Brain microvascular endothelial cell (primary cell): ENCODE results near the gene TMEM40.

ENCODE experiments used
- DNase-seq: peaks from one replicate; pipeline ENCODE4 v3.0.0-alpha.2; 2020
- H3K27ac ChIP-seq: fragments of 250-450 bp; sonication (Bioruptor Pico); 2 replicates; pipeline ENCODE4 v1.5.1; 2020; ENCODE audit warnings: mild to moderate bottlenecking, moderate library complexity
- H3K27me3 ChIP-seq: fragments of 250-450 bp; sonication (Bioruptor Pico); replicated peaks from 2 replicates; pipeline ENCODE4 v1.5.1; 2020; ENCODE audit warnings: mild to moderate bottlenecking
- H3K36me3 ChIP-seq: fragments of 250-450 bp; sonication (Bioruptor Pico); replicated peaks from 2 replicates; pipeline ENCODE4 v1.5.1; 2020; ENCODE audit warnings: mild to moderate bottlenecking
- H3K4me3 ChIP-seq: 2 replicates; pipeline ENCODE4 v1.5.1; 2011; ENCODE audit warnings: low read depth, mild to moderate bottlenecking, control low read depth, low read length, moderate library complexity
- in situ Hi-C: cut with HindIII; loops from 2 replicates; pipeline ENCODE4 v1.10.0; 2017; ENCODE audit warnings: low sequenced_read_pairs, low pct_ligation_motif_present
- TF ChIP-seq, protein P1 (sequence below): IDR thresholded peaks from 2 replicates; pipeline ENCODE4 v1.5.1; 2011; ENCODE audit warnings: low read depth, mild to moderate bottlenecking, moderate library complexity, low read length, control low read depth, inconsistent platforms; ENCODE audit errors: missing control alignments

TMEM40 gene

DNA sequence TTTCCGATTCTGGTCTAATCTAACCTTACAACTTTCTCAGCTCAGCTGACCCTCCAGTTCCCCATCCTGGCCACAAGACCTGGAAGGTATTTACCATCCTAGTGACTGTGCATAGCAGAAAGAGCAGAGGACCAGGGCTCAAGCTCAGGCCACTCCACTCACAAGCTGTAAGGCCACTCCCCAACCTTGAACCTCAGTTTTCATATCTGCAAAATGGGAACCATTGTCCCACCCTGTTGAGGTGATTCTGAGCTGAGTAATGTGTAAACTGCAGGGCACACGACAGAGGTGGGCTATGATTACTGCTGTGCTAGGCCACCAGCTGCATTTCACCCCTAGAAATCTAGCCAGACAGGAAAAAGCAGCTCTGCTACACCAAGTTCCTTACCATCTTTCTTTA, 21.7 kb downstream of the TMEM40 start:
- Histone ChIP-seq H3K4me3 (no peak overlapping the region), H3K27ac (no peak overlapping the region), H3K27me3 (no peaks in the 10 kb centered on the region), H3K36me3 (no peaks in the 10 kb centered on the region)
- in situ Hi-C loops, result no loop called here
- TF ChIP-seq, protein P1, sequence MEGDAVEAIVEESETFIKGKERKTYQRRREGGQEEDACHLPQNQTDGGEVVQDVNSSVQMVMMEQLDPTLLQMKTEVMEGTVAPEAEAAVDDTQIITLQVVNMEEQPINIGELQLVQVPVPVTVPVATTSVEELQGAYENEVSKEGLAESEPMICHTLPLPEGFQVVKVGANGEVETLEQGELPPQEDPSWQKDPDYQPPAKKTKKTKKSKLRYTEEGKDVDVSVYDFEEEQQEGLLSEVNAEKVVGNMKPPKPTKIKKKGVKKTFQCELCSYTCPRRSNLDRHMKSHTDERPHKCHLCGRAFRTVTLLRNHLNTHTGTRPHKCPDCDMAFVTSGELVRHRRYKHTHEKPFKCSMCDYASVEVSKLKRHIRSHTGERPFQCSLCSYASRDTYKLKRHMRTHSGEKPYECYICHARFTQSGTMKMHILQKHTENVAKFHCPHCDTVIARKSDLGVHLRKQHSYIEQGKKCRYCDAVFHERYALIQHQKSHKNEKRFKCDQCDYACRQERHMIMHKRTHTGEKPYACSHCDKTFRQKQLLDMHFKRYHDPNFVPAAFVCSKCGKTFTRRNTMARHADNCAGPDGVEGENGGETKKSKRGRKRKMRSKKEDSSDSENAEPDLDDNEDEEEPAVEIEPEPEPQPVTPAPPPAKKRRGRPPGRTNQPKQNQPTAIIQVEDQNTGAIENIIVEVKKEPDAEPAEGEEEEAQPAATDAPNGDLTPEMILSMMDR, result no peak
- no peak for DNase-seq

DNA sequence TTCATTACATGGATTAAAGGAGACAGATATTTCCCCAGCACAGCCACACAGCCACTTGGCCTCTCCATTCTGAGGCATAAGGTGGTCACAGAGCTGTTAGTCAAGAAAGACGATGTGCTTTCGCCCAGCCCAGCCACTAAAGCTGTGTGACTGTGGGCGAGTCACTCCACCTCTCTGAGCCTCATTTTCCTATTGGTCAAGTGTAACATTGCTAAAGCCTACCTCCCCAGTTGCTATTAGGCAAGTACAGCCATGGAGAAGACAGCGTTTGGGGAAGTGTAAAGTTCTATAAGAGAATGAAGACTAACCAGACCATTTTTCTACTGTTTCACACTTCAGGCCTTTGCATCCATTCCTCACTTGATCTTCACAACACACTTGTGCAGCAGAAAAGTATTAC, 24.1 kb downstream of the TMEM40 start:
- Histone ChIP-seq H3K36me3 (no peaks in the 10 kb centered on the region), H3K27ac (no peak overlapping the region), H3K27me3 (no peaks in the 10 kb centered on the region), H3K4me3 (no peak overlapping the region)
- in situ Hi-C loops, result no loop called here
- no peak for DNase-seq
- TF ChIP-seq, protein P1, result no peak

DNA sequence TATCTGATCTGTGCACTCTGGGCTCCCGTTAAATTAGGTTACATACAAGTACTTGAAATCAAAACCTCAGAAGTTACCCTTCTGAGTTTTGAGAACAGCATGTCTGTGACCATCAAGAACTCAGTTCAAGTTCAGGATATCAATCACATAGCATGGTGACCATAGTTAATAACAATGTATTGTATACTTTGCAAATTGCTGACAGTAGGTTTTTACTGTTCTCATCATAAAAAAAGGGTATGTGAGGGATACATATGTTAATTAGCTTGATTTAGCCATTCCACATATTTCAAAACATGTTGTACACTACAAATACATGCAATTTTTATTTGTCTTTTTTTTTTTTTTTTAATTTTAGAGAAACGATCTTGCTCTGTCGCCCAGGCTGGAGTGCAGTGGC, 25.5 kb downstream of the TMEM40 start:
- TF ChIP-seq, protein P1, result no peak
- DNase-seq, result no peak
- Histone ChIP-seq H3K36me3 (no peaks in the 10 kb centered on the region), H3K27ac (no peak overlapping the region), H3K27me3 (no peaks in the 10 kb centered on the region), H3K4me3 (no peak overlapping the region)
- in situ Hi-C loops, result no loop called here

DNA sequence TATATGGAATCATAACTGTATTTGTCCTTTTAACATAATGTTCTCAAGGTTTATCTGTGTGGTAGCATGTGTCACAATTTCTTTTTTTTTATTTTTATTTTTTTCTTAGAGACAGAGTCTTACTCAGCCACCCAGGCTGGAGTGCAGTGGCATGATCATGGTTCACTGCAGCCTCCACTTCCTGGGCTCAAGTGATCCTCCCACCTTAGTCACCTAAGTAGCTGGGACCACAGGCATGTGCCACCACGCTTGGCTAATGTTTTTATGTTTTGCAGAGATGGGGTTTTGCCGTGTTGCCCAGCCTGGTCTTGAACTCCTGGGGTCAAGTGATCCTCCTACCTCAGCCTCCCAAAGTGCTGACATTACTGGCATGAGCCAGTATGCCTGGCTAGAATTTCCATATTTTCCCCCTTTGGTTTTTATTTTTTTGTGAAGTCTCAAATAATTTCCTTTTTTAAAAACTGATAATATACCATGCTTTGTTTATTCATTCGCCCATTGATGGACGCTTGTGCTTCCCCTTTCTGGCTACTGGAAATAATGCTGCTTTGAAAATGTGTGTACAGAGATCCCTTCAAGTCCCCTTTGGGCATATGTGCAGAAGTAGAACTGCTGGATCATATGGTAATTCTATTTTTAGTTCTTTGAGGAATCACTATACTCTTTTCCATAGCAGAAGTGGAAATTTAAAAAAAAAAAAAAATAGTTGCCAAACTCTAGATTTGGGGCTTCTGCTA, 28.4 kb downstream of the TMEM40 start:
- no peak for DNase-seq
- no peaks in the 10 kb centered on the region for H3K27me3 ChIP-seq
- no peak overlapping the region for H3K27ac ChIP-seq
- TF ChIP-seq, protein P1, result no peak
- in situ Hi-C loops, result no loop called here
- H3K36me3 ChIP-seq, result no peaks in the 10 kb centered on the region
- no peak overlapping the region for H3K4me3 ChIP-seq

DNA sequence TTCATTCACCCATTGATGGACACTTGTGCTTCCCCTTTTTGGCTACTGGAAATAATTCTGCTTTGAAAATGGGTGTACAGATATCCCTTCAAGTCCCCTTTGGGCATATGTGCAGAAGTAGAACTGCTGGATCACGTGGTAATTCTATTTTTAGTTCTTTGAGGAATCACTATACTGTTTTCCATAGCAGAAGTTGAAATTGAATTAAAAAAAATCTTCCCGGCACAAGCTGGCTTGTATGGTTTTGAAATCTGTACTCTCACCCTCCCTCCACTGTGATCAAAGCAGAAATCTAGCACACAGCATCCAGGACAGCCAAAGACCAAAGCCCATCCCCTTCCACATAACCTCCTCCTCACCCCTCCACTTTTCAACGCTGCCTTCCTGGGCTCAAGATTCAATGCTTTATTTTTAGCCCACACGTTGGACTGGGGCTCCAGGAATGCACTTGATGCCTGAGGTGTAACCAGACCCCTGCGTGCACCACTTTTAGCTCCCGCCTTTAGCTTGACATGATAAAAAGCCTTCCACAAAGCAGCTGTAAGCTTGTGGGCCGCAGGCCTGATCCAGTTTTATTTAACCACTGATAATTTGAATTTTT, 29.9 kb downstream of the TMEM40 start:
- TF ChIP-seq, protein P1, result no peak
- no peaks in the 10 kb centered on the region for H3K27me3 ChIP-seq
- in situ Hi-C loops, result no loop called here
- H3K27ac ChIP-seq, result no peak overlapping the region
- DNase-seq, result no peak
- H3K4me3 ChIP-seq, result no peak overlapping the region
- H3K36me3 ChIP-seq, result no peaks in the 10 kb centered on the region
